Astrocyte (in vitro differentiated cells and primary cell): ENCODE results near the gene PTPRC. TPM values are rescaled to one million over a fixed set of nuclear protein-coding genes. Genes with fewer than 3 reads are reported as not detected.

Experiments used
- DNase-seq: peaks from one replicate; pipeline ENCODE4 v3.0.0-alpha.2; 2010; ENCODE audit warnings: low read depth
- FAIRE-seq: peaks from 2 replicates; lab custom pipeline; 2011; peaks lifted over from hg19 to GRCh38; lab: Jason Lieb, UNC
- H2AFZ ChIP-seq: 2 replicates; pipeline ENCODE4 v1.6.0; 2012; ENCODE audit warnings: low read depth, low read length, inconsistent platforms
- H3K27ac ChIP-seq: 2 replicates; pipeline ENCODE4 v1.5.1; 2011; ENCODE audit warnings: low read depth, low read length, inconsistent platforms
- H3K27me3 ChIP-seq: 2 replicates; pipeline ENCODE4 v1.6.0; 2011; ENCODE audit warnings: low read length, inconsistent platforms; ENCODE audit not compliant: insufficient read depth
- H3K36me3 ChIP-seq: 2 replicates; pipeline ENCODE4 v1.5.1; 2011; ENCODE audit warnings: low read length, inconsistent platforms; ENCODE audit not compliant: insufficient read depth
- H3K4me1 ChIP-seq: 2 replicates; pipeline ENCODE4 v1.5.1; 2011; ENCODE audit warnings: low read length, inconsistent platforms; ENCODE audit not compliant: insufficient read depth
- H3K4me2 ChIP-seq: 2 replicates; pipeline ENCODE4 v1.6.0; 2012; ENCODE audit warnings: low read length, inconsistent platforms
- H3K4me3 ChIP-seq: 2 replicates; pipeline ENCODE4 v1.5.1; 2011; ENCODE audit warnings: low read depth, mild to moderate bottlenecking, low read length, inconsistent platforms; ENCODE audit not compliant: insufficient read depth
- H3K79me2 ChIP-seq: 2 replicates; pipeline ENCODE4 v1.6.0; 2012; ENCODE audit warnings: mild to moderate bottlenecking, low read length, inconsistent platforms; ENCODE audit not compliant: insufficient read depth
- H3K9ac ChIP-seq: 2 replicates; pipeline ENCODE4 v1.6.0; 2012; ENCODE audit warnings: mild to moderate bottlenecking, low read length, inconsistent platforms
- H3K9me3 ChIP-seq: 2 replicates; pipeline ENCODE4 v1.5.1; 2012; ENCODE audit warnings: low read depth, mild to moderate bottlenecking, low read length, inconsistent platforms; ENCODE audit not compliant: insufficient read depth
- H4K20me1 ChIP-seq: 2 replicates; pipeline ENCODE4 v1.6.0; 2012; ENCODE audit warnings: low read length, inconsistent platforms; ENCODE audit not compliant: insufficient read depth
- H3K27ac Mint-ChIP-seq: one replicate; pipeline ENCODE4 v1.8.0; 2021; ENCODE audit warnings: mild to moderate bottlenecking, mixed read lengths; ENCODE audit not compliant: unreplicated experiment
- H3K27me3 Mint-ChIP-seq: one replicate; pipeline ENCODE4 v1.8.0; 2021; ENCODE audit warnings: low read depth, mixed read lengths; ENCODE audit not compliant: unreplicated experiment
- H3K36me3 Mint-ChIP-seq: one replicate; pipeline ENCODE4 v1.8.0; 2021; ENCODE audit warnings: low read depth, mixed read lengths; ENCODE audit not compliant: unreplicated experiment
- H3K4me1 Mint-ChIP-seq: one replicate; pipeline ENCODE4 v1.8.0; 2021; ENCODE audit warnings: low read depth, mixed read lengths; ENCODE audit not compliant: unreplicated experiment
- H3K4me3 Mint-ChIP-seq: one replicate; pipeline ENCODE4 v1.8.0; 2021; ENCODE audit warnings: mild to moderate bottlenecking, moderate library complexity, mixed read lengths; ENCODE audit not compliant: unreplicated experiment
- H3K9me3 Mint-ChIP-seq: one replicate; pipeline ENCODE4 v1.8.0; 2021; ENCODE audit warnings: mild to moderate bottlenecking, mixed read lengths; ENCODE audit not compliant: unreplicated experiment
- EZH2 ChIP-seq: IDR thresholded peaks from 2 replicates; pipeline ENCODE4 v1.6.1; 2012; ENCODE audit warnings: mild to moderate bottlenecking, low read length, inconsistent platforms; ENCODE audit not compliant: insufficient read depth
- total RNA-seq: library from RNA; stranded (reverse); gene quantifications from 2 replicates; pipeline ENCODE4 v1.2.1, GENCODE V29; 2021
- TF ChIP-seq, protein P1 (sequence below): IDR thresholded peaks from 2 replicates; pipeline ENCODE4 v1.5.1; 2011; ENCODE audit warnings: low read depth, mild to moderate bottlenecking, inconsistent platforms, low read length, moderate library complexity; ENCODE audit not compliant: insufficient read depth

Gene PTPRC
- total RNA-seq, 1 donor from 2014 or later = 0.20 TPM

DNA sequence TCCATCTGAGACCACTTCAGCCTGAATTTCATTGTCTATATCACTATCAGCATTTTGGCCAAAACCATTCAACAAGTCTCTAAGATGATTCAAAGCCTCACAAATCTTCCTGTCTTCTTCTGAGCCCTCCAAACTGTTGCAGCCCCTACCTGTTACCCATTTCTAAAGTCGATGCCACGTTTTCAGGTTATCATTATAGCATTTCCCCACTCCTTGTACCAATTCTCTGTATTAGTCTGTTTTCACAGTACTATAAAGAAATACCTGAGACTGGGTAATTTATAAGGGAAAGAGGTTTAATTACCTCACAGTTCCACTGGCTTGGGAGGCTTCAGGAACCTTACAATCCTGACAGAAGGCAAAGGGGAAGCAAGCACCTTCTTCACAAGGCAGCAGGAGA, 158.8 kb downstream of the PTPRC start:
- H3K9me3 Mint-ChIP-seq = peaks cover 13% of the 10 kb centered on the region
- Histone ChIP-seq H3K36me3 (no peaks in the 10 kb centered on the region), H3K4me2 (no peak overlapping the region), H3K27me3 (no peaks in the 10 kb centered on the region), H3K9me3 (peaks cover 11% of the 10 kb centered on the region), H3K9ac (no peak overlapping the region), H4K20me1 (no peaks in the 10 kb centered on the region), H3K79me2 (no peaks in the 10 kb centered on the region), H2AFZ (no peak overlapping the region), H3K27ac (no peak overlapping the region), H3K4me1 (no peaks in the 10 kb centered on the region), H3K4me3 (no peak overlapping the region)
- H3K36me3 Mint-ChIP-seq = peaks cover 3% of the 10 kb centered on the region
- H3K4me1 Mint-ChIP-seq = peaks cover 11% of the 10 kb centered on the region
- H3K27ac Mint-ChIP-seq = no peak overlapping the region
- FAIRE-seq = no peak
- no peak for DNase-seq
- no peak for TF ChIP-seq EZH2
- TF ChIP-seq, protein P1, sequence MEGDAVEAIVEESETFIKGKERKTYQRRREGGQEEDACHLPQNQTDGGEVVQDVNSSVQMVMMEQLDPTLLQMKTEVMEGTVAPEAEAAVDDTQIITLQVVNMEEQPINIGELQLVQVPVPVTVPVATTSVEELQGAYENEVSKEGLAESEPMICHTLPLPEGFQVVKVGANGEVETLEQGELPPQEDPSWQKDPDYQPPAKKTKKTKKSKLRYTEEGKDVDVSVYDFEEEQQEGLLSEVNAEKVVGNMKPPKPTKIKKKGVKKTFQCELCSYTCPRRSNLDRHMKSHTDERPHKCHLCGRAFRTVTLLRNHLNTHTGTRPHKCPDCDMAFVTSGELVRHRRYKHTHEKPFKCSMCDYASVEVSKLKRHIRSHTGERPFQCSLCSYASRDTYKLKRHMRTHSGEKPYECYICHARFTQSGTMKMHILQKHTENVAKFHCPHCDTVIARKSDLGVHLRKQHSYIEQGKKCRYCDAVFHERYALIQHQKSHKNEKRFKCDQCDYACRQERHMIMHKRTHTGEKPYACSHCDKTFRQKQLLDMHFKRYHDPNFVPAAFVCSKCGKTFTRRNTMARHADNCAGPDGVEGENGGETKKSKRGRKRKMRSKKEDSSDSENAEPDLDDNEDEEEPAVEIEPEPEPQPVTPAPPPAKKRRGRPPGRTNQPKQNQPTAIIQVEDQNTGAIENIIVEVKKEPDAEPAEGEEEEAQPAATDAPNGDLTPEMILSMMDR = no peak
- H3K27me3 Mint-ChIP-seq = no peaks in the 10 kb centered on the region
- no peak overlapping the region for H3K4me3 Mint-ChIP-seq

DNA sequence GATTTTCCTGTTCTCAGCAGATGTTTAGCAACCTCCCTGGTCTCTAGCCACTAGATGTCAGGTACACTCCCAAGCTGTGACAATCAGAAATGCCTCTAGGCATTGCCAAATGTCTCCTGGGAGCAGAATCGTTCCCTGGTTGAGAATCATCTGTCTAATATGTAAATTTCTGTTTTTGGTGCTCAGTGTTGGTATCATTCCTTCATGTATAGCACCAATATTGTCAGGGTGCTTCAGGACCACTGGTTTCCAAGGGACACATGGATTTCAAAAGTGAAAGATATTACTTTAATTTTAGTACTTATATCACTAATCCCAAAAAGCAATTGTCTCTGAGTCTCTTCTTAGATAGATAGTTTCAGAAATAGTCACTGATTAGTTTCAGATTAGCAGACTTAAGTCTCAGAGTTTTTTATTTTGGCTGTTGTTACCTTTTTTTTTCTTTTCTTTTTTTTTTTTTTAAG, 160.1 kb downstream of the PTPRC start:
- TF ChIP-seq EZH2 = no peak
- TF ChIP-seq, protein P1 = no peak
- H3K4me1 Mint-ChIP-seq = peaks cover 10% of the 10 kb centered on the region
- peaks cover 13% of the 10 kb centered on the region for H3K9me3 Mint-ChIP-seq
- Histone ChIP-seq H3K4me2 (no peak overlapping the region), H3K9ac (no peak overlapping the region), H2AFZ (no peak overlapping the region), H4K20me1 (no peaks in the 10 kb centered on the region), H3K27ac (no peak overlapping the region), H3K9me3 (peaks cover 11% of the 10 kb centered on the region), H3K36me3 (no peaks in the 10 kb centered on the region), H3K79me2 (no peaks in the 10 kb centered on the region), H3K4me3 (no peak overlapping the region), H3K27me3 (no peaks in the 10 kb centered on the region), H3K4me1 (no peaks in the 10 kb centered on the region)
- no peak for DNase-seq
- H3K27ac Mint-ChIP-seq = no peak overlapping the region
- no peak overlapping the region for H3K4me3 Mint-ChIP-seq
- no peak for FAIRE-seq
- peaks cover 3% of the 10 kb centered on the region for H3K36me3 Mint-ChIP-seq
- H3K27me3 Mint-ChIP-seq = no peaks in the 10 kb centered on the region

DNA sequence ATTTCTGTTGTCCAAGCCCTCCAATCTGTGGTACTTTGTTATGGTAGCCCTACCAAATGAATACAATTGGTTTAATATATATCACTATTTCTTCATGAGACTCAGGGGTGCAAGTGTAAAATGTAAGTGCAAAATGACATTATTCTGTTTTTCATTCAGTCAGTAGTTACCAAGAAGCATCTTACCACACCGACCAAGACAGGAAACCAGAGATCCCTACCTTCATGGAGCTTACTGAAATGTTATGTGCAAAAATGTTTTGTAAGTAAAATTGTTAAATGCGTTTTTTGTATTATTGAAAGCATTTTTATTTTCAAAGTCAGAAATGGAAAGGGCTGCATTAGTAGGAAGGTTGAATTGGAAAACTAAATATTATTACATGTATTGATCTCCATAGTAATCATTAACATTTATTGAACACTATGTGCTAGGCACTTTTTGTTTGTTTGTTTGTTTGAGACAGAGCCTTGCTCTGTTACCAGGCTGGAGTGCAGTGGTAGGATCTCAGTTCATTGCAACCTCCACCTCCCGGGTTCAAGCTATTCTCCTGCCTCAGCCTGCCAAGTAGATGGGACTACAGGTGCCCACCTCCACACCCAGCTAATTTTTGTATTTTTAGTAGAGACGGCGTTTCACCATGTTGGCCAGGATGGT, 166.8 kb downstream of the PTPRC start:
- TF ChIP-seq EZH2 = no peak
- TF ChIP-seq, protein P1 = no peak
- H3K27ac Mint-ChIP-seq = no peak overlapping the region
- H3K9me3 ChIP-seq = no peaks in the 10 kb centered on the region
- H3K4me1 ChIP-seq = no peaks in the 10 kb centered on the region
- no peaks in the 10 kb centered on the region for H4K20me1 ChIP-seq
- no peak overlapping the region for H3K4me3 Mint-ChIP-seq
- no peaks in the 10 kb centered on the region for H3K27me3 Mint-ChIP-seq
- H3K79me2 ChIP-seq = no peaks in the 10 kb centered on the region
- no peaks in the 10 kb centered on the region for H3K36me3 ChIP-seq
- no peak overlapping the region for H3K4me3 ChIP-seq
- peaks cover 1% of the 10 kb centered on the region for H3K9me3 Mint-ChIP-seq
- no peak for DNase-seq
- no peak overlapping the region for H2AFZ ChIP-seq
- no peak overlapping the region for H3K9ac ChIP-seq
- peaks cover 6% of the 10 kb centered on the region for H3K36me3 Mint-ChIP-seq
- no peak for FAIRE-seq
- no peak overlapping the region for H3K27ac ChIP-seq
- no peaks in the 10 kb centered on the region for H3K4me1 Mint-ChIP-seq
- H3K4me2 ChIP-seq = no peak overlapping the region
- no peaks in the 10 kb centered on the region for H3K27me3 ChIP-seq
